K562 (cell line): ENCODE results near the gene GYG2. TPM values are rescaled to one million over a fixed set of nuclear protein-coding genes. Genes with fewer than 3 reads are reported as not detected.

Experiments
- ATAC-seq: fragments of 200-7000 bp; cut with Tn5 transposase; 3 replicates; pipeline ENCODE4 v1.9.1; 2020; ENCODE audit warnings: moderate library complexity
- BruUV-seq: library from RNA; stranded (reverse); fragments of 400-500 nt; replicated peaks from 2 replicates; lab custom pipeline; 2021; lab: Mats Ljungman, UMichigan
- CTCF ChIA-PET: fragments of 300-600 bp; formaldehyde crosslinking; extraction: SDS; loops from one replicate; lab custom pipeline; 2021; ENCODE audit warnings: low intra/inter-chr PET ratio; lab: Yijun Ruan, JAX
- POLR2A ChIA-PET: fragments of 300-600, 350-650 bp; sonication (Branson Sonifier 250); formaldehyde crosslinking; extraction: SDS; loops from one replicate; lab custom pipeline; 2021; ENCODE audit warnings: antibody characterized with exemption, inconsistent platforms; lab: Yijun Ruan, JAX
- DNase-seq, 4 experiments: peaks; one replicate each; pipeline versions ENCODE4 v3.0.0 to v3.0.0-alpha.2; 2011 to 2018; ENCODE audit warnings: low spot score in 3 of 4, mixed read lengths in 3 of 4; ENCODE audit errors: extremely low read depth in 1 of 4
- FAIRE-seq: peaks from 2 replicates; lab custom pipeline; 2011; peaks lifted over from hg19 to GRCh38; lab: Jason Lieb, UNC
- H2AFZ ChIP-seq: 2 replicates; pipeline ENCODE4 v1.6.0; 2011; ENCODE audit warnings: low read depth, low read length, control low read depth, inconsistent platforms
- H3K27ac ChIP-seq: fragments of 200-600 bp; 3 replicates; pipeline ENCODE4 v1.8.0; 2011; ENCODE audit warnings: low read depth, mild to moderate bottlenecking, control low read depth, inconsistent platforms, low read length, moderate library complexity, mixed read lengths; ENCODE audit errors: extremely low read depth
- H3K27me3 ChIP-seq, 2 experiments: fragments of 300-600 bp in 1 of 2; 2 replicates in 1 of 2; 3 replicates in 1 of 2; pipeline versions ENCODE4 v1.6.0 to v1.8.0; 2011; ENCODE audit warnings: inconsistent platforms in 2 of 2, low read length in 2 of 2, mild to moderate bottlenecking in 1 of 2, mixed read lengths in 1 of 2, moderate library complexity in 1 of 2; ENCODE audit not compliant: control insufficient read depth in 2 of 2, insufficient read depth in 2 of 2
- H3K36me3 ChIP-seq: fragments of 300-600 bp; 3 replicates; pipeline ENCODE4 v1.8.0; 2011; ENCODE audit warnings: mild to moderate bottlenecking, low read length, inconsistent platforms; ENCODE audit not compliant: control insufficient read depth, insufficient read depth
- H3K4me1 ChIP-seq, 2 experiments: fragments of 200-600 bp in 1 of 2; replicated peaks in 1 of 2; 2 replicates in 1 of 2; 3 replicates in 1 of 2; pipeline versions ENCODE4 v1.5.1 to v1.8.0; 2011; ENCODE audit warnings: inconsistent platforms in 2 of 2, low read length in 2 of 2, mild to moderate bottlenecking in 1 of 2, mixed read lengths in 1 of 2, moderate library complexity in 1 of 2; ENCODE audit not compliant: control insufficient read depth in 2 of 2, insufficient read depth in 2 of 2
- H3K4me2 ChIP-seq: 2 replicates; pipeline ENCODE4 v1.6.1; 2011; ENCODE audit warnings: low read length, control low read depth, inconsistent platforms, mixed read lengths; ENCODE audit not compliant: insufficient read depth
- H3K4me3 ChIP-seq: fragments of 200-600 bp; sonication (generic), shearing (Covaris generic); 2 replicates; pipeline ENCODE4 v1.5.1; 2016; ENCODE audit warnings: control low read depth, inconsistent platforms
- H3K79me2 ChIP-seq: fragments of 200-600 bp; 3 replicates; pipeline ENCODE4 v1.8.0; 2011; ENCODE audit warnings: low read length, inconsistent platforms; ENCODE audit not compliant: control insufficient read depth, insufficient read depth
- H3K9ac ChIP-seq, 2 experiments: 2 replicates each; pipeline versions ENCODE4 v1.6.0 to v1.6.1; 2011; ENCODE audit warnings: low read depth in 2 of 2, low read length in 2 of 2, control low read depth in 1 of 2, inconsistent platforms in 1 of 2, mild to moderate bottlenecking in 1 of 2, mixed read lengths in 1 of 2; ENCODE audit not compliant: insufficient read depth in 1 of 2
- H3K9me1 ChIP-seq: one replicate; pipeline ENCODE4 v1.6.0; 2011; ENCODE audit warnings: inconsistent platforms, mild to moderate bottlenecking, low read length, moderate library complexity; ENCODE audit not compliant: control insufficient read depth, insufficient read depth
- H3K9me3 ChIP-seq: replicated peaks from 2 replicates; pipeline ENCODE4 v1.5.1; 2011; ENCODE audit warnings: low read depth, low read length, inconsistent platforms; ENCODE audit not compliant: control insufficient read depth, insufficient read depth
- H4K20me1 ChIP-seq: replicated peaks from 2 replicates; pipeline ENCODE4 v1.6.1; 2011; ENCODE audit warnings: low read length, inconsistent platforms, mixed read lengths; ENCODE audit not compliant: control insufficient read depth, insufficient read depth
- CUX1 ChIP-seq: fragments of 200-800 bp; sonication (Bioruptor generic); IDR thresholded peaks from 2 replicates; pipeline ENCODE4 v1.6.1; 2016; ENCODE audit warnings: missing genetic modification characterization, missing compliant biosample characterization
- HOXB6 ChIP-seq: fragments of 250-450 bp; sonication (Bioruptor Pico); IDR thresholded peaks from 2 replicates; pipeline ENCODE4 v1.5.1; 2022; ENCODE audit warnings: mild to moderate bottlenecking, borderline replicate concordance
- NR2C1 ChIP-seq, 2 experiments: fragments of 450-650 bp; IDR thresholded peaks; 2 replicates each; pipeline ENCODE4 v1.6.1; 2017; ENCODE audit warnings: mild to moderate bottlenecking in 2 of 2, antibody characterized with exemption in 1 of 2, inconsistent platforms in 1 of 2, missing compliant biosample characterization in 1 of 2, missing genetic modification characterization in 1 of 2
- NUFIP1 ChIP-seq: fragments of 450-650 bp; IDR thresholded peaks from 2 replicates; pipeline ENCODE4 v1.6.1; 2018; ENCODE audit not compliant: partially characterized antibody
- PKNOX1 ChIP-seq: fragments of 450-650 bp; IDR thresholded peaks from 2 replicates; pipeline ENCODE4 v1.6.1; 2016
- PTRF ChIP-seq: fragments of 450-650 bp; IDR thresholded peaks from 2 replicates; pipeline ENCODE4 v1.6.1; 2016; ENCODE audit warnings: mild to moderate bottlenecking, missing genetic modification characterization, missing compliant biosample characterization
- ZNF175 ChIP-seq: fragments of 200-800 bp; sonication (Bioruptor generic); IDR thresholded peaks from 2 replicates; pipeline ENCODE4 v1.6.1; 2016; ENCODE audit warnings: low read depth, mild to moderate bottlenecking, missing genetic modification characterization, missing compliant biosample characterization
- WGBS: fragments of 100-300 bp; shearing (Covaris generic); methylation state at CpG from one replicate; pipeline ENCODE4 v1.1.6; 2016; ENCODE audit warnings: low coverage, mixed read lengths; ENCODE audit not compliant: insufficient coverage; ENCODE audit errors: missing lambda C conversion rate; 5-methylcytosine and 5-hydroxymethylcytosine counted together
- in situ Hi-C: fragments of 300-500 bp; cut with MboI; formaldehyde crosslinking; loops from 4 replicates; pipeline ENCODE4 v1.15.0; 2018; ENCODE audit warnings: inconsistent platforms, mixed read lengths
- intact Hi-C: fragments of 100-400 bp; cut with micrococcal nuclease; formaldehyde crosslinking; loops from 2 replicates; pipeline ENCODE4 v1.14.2; 2022
- polyA plus RNA-seq, 8 experiments: library from polyadenylated mRNA; depleted of rRNA in 4 of 8; stranded (reverse) in 5 of 8; unstranded in 3 of 8; fragments of >200 nt; fragmentation: Nextera tagmentation in 2 of 8; fragmentation: Illumina TruSeq in 1 of 8; extraction: Ambion mirVana in 2 of 8; extraction: Trizol in 1 of 8; gene quantifications; 2 replicates each; pipeline versions ENCODE4 v1.2.1 to v1.2.3, GENCODE V29; 2011 to 2014; ENCODE audit warnings: inconsistent platforms in 1 of 8, missing spikeins in 1 of 8
- total RNA-seq, 7 experiments: library from RNA; depleted of rRNA in 6 of 7; stranded (reverse); fragments of >200 nt in 6 of 7; fragmentation: Illumina TruSeq in 2 of 7; extraction: Trizol in 2 of 7; gene quantifications; 2 replicates each; pipeline versions ENCODE4 v1.2.1 to v1.2.3, GENCODE V29; 2011 to 2021; ENCODE audit warnings: low replicate concordance in 1 of 7
- TF ChIP-seq, protein P1 (sequence below): fragments of 200-800 bp; sonication (Bioruptor generic); IDR thresholded peaks from 2 replicates; pipeline ENCODE4 v1.6.1; 2017; ENCODE audit warnings: missing genetic modification characterization, missing compliant biosample characterization
- TF ChIP-seq, protein P2 (sequence below), 2 experiments: fragments of 200-800 bp in 1 of 2; sonication (Bioruptor generic) in 1 of 2; sonication (generic) in 1 of 2; formaldehyde crosslinking in 1 of 2; IDR thresholded peaks in 1 of 2; conservative IDR thresholded peaks in 1 of 2; 2 replicates each; pipeline versions ENCODE4 v1.5.0 to v1.6.1; 2016 to 2020; ENCODE audit warnings: missing compliant biosample characterization in 1 of 2, missing genetic modification characterization in 1 of 2, missing genetic modification reagents in 1 of 2

The GYG2 gene
- total and polyA plus RNA-seq, 9 of the 15 experiments (the other 6 are each of a cell fraction or from before 2014, with no cell fraction given) = 0.24 to 4.4 (median 2.9) TPM

DNA sequence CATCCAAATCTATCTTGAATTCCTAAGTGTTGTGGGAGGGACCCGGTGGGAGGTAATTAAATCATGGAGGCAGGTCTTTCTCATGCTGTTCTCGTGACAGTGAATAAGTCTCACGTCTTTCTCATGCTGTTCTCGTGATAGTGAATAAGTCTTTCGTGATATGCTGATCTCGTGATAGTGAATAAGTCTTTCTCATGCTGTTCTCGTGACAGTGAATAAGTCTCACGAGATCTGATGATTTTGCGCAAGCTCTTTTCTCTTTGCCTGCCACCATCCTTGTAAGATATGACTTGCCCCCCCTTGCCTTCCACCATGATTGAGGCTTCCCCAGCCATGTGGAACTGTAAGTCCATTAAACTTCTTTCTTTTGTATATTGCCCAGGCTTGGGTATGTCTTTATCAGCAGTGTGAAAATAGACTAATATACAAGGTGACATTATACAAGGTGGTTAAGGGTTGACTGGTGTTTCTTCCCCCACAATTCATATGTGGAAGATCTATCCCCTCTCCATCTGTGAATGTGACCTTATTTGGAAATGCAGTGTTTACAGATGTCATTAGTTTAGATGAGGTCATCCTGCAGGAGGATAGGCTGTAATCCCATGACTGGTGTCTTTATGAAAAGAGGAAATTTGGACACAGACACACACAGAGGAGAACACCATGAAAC, 72.8 kb downstream of the GYG2 start:
- Histone ChIP-seq H3K27me3 (no peaks in the 10 kb centered on the region; a peak in 1 of 5 replicates), H3K4me2 (no peak overlapping the region), H3K9me3 (peaks cover 2% of the 10 kb centered on the region; the same call in 1 of the 2 replicates), H2AFZ (0 out of 2 replicates have a peak overlapping the region, but pooled peaks have one; percentile 32), H3K36me3 (no peaks in the 10 kb centered on the region), H3K4me1 (peaks cover 6 to 9% of the 10 kb centered on the region in 2 experiments; a peak in 4 of 5 replicates), H3K9me1 (no peaks in the 10 kb centered on the region), H3K4me3 (no peak overlapping the region), H3K9ac (no peak overlapping the region), H4K20me1 (no peaks in the 10 kb centered on the region), H3K27ac (peak overlapping the region; percentile 44; the same call in 1 of the 3 replicates), H3K79me2 (no peaks in the 10 kb centered on the region)
- ChIA-PET POLR2A (no interaction called here), CTCF (no interaction called here)
- 38% methylated on average over 9 of the region's 9 CpGs for WGBS
- in situ Hi-C loops (no loop called here), intact Hi-C loops (no loop called here)
- no TSS peak for BruUV-seq
- FAIRE-seq (no peak), DNase-seq (no peak), ATAC-seq (peak; percentile 53)
- TF ChIP-seq PKNOX1 (no peak), HOXB6 (CRISPR knock-in tag) (no peak), NUFIP1 (no peak), CUX1 (0 out of 2 replicates have a peak, but pooled peaks have one; percentile 59), ZNF175 (CRISPR knock-in tag) (peak; percentile 62; the same call in 1 of the 2 replicates), PTRF (tag) (no peak), NR2C1 (IDR thresholded peaks at IDR 0.05) (no peak), NR2C1 (tag; IDR thresholded peaks at IDR 0.05) (peak; percentile 46; the same call in 1 of the 2 replicates)
- TF ChIP-seq, protein P1, sequence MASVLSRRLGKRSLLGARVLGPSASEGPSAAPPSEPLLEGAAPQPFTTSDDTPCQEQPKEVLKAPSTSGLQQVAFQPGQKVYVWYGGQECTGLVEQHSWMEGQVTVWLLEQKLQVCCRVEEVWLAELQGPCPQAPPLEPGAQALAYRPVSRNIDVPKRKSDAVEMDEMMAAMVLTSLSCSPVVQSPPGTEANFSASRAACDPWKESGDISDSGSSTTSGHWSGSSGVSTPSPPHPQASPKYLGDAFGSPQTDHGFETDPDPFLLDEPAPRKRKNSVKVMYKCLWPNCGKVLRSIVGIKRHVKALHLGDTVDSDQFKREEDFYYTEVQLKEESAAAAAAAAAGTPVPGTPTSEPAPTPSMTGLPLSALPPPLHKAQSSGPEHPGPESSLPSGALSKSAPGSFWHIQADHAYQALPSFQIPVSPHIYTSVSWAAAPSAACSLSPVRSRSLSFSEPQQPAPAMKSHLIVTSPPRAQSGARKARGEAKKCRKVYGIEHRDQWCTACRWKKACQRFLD (CRISPR knock-in tag) = peak; percentile 87; the same call in 1 of the 2 replicates
- TF ChIP-seq, protein P2, sequence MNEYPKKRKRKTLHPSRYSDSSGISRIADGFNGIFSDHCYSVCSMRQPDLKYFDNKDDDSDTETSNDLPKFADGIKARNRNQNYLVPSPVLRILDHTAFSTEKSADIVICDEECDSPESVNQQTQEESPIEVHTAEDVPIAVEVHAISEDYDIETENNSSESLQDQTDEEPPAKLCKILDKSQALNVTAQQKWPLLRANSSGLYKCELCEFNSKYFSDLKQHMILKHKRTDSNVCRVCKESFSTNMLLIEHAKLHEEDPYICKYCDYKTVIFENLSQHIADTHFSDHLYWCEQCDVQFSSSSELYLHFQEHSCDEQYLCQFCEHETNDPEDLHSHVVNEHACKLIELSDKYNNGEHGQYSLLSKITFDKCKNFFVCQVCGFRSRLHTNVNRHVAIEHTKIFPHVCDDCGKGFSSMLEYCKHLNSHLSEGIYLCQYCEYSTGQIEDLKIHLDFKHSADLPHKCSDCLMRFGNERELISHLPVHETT (CRISPR knock-in tag; conservative IDR thresholded peaks at IDR 0.05 in 1 of 2, IDR thresholded peaks at IDR 0.05 in 1 of 2) = peak in 1 of 2 experiments; percentile 63; a peak in 2 of 4 replicates
